ENCODE results near the gene ADRA2C.

ADRA2C gene

GRCh38 chr4:3803475-3803847, 37.3 kb downstream of the ADRA2C start:
- TF ChIP-seq CTCF (IDR thresholded peaks at IDR 0.05; ENCODE audit: control insufficient read depth, insufficient read depth, low read depth, low read length, missing control alignments), result no peak
- no peak overlapping the region for H3K4me3 ChIP-seq (ENCODE audit: control insufficient read depth, low read depth, low read length)
- DNase-seq (ENCODE audit: low read depth), result no peak

GRCh38 chr4:3803946-3804345, 37.8 kb downstream of the ADRA2C start:
- TF ChIP-seq CTCF (IDR thresholded peaks at IDR 0.05; ENCODE audit: control insufficient read depth, insufficient read depth, low read depth, low read length, missing control alignments), result no peak
- H3K4me3 ChIP-seq (ENCODE audit: control insufficient read depth, low read depth, low read length), result no peak overlapping the region
- no peak for DNase-seq (ENCODE audit: low read depth)

GRCh38 chr4:3805026-3805425, 38.8 kb downstream of the ADRA2C start:
- TF ChIP-seq CTCF (IDR thresholded peaks at IDR 0.05; ENCODE audit: control insufficient read depth, insufficient read depth, low read depth, low read length, missing control alignments), result no peak
- no peak overlapping the region for H3K4me3 ChIP-seq (ENCODE audit: control insufficient read depth, low read depth, low read length)
- DNase-seq (ENCODE audit: low read depth), result no peak

- no peak for TF ChIP-seq CTCF (IDR thresholded peaks at IDR 0.05; ENCODE audit: control insufficient read depth, insufficient read depth, low read depth, low read length, missing control alignments)
- no peak for DNase-seq (ENCODE audit: low read depth)
- H3K4me3 ChIP-seq (ENCODE audit: control insufficient read depth, low read depth, low read length), result no peak overlapping the region
These were observed 39.5 kb downstream of the ADRA2C start for GRCh38 chr4:3805731-3806130.

GRCh38 chr4:3807311-3807710, 41.1 kb downstream of the ADRA2C start:
- TF ChIP-seq CTCF (IDR thresholded peaks at IDR 0.05; ENCODE audit: control insufficient read depth, insufficient read depth, low read depth, low read length, missing control alignments), result no peak
- DNase-seq (ENCODE audit: low read depth), result no peak
- H3K4me3 ChIP-seq (ENCODE audit: control insufficient read depth, low read depth, low read length), result no peak overlapping the region

GRCh38 chr4:3807822-3808496, 41.8 kb downstream of the ADRA2C start:
- no peak overlapping the region for H3K4me3 ChIP-seq (ENCODE audit: control insufficient read depth, low read depth, low read length)
- DNase-seq (ENCODE audit: low read depth), result no peak
- TF ChIP-seq CTCF (IDR thresholded peaks at IDR 0.05; ENCODE audit: control insufficient read depth, insufficient read depth, low read depth, low read length, missing control alignments), result no peak

GRCh38 chr4:3808597-3808996, 42.4 kb downstream of the ADRA2C start:
- TF ChIP-seq CTCF (IDR thresholded peaks at IDR 0.05; ENCODE audit: control insufficient read depth, insufficient read depth, low read depth, low read length, missing control alignments), result no peak
- no peak for DNase-seq (ENCODE audit: low read depth)
- no peak overlapping the region for H3K4me3 ChIP-seq (ENCODE audit: control insufficient read depth, low read depth, low read length)
